ENCODE results near the gene BAK1.

Gene BAK1

GRCh38 chr6:33579828-33580714, at the start of gene BAK1:
Gene BAK1 (minus strand): TSS chr6:33580276. CDS start chr6:33577604, 2,672 bp downstream.
- peak; percentile 90 for DNase-seq

GRCh38 chr6:33628401-33628964, 48.4 kb upstream of the BAK1 start:
- DNase-seq: no peak

GRCh38 chr6:33627876-33628275, 47.8 kb upstream of the BAK1 start:
- no peak for DNase-seq

- DNase-seq: no peak
Observed at GRCh38 chr6:33624856-33625255, 44.8 kb upstream of the BAK1 start.

GRCh38 chr6:33623895-33624381, 43.9 kb upstream of the BAK1 start:
- no peak for DNase-seq

- no peak for DNase-seq
Observed at GRCh38 chr6:33622456-33623431, 42.7 kb upstream of the BAK1 start.

GRCh38 chr6:33621711-33622388, 41.8 kb upstream of the BAK1 start:
- no peak for DNase-seq

- peak; percentile 18 for DNase-seq
Observed at GRCh38 chr6:33620856-33621710, 41.0 kb upstream of the BAK1 start, which contains the start of gene ITPR3. Gene ITPR3 (plus strand): TSS chr6:33621322. CDS start chr6:33621603, 281 bp downstream.

- peak; percentile 28 for DNase-seq
Observed at GRCh38 chr6:33620158-33620855, 40.2 kb upstream of the BAK1 start.

GRCh38 chr6:33619166-33619840, 39.2 kb upstream of the BAK1 start:
- DNase-seq: peak; percentile 54

GRCh38 chr6:33616913-33617312, 36.8 kb upstream of the BAK1 start:
- no peak for DNase-seq

GRCh38 chr6:33616113-33616512, 36.0 kb upstream of the BAK1 start:
- no peak for DNase-seq

- no peak for DNase-seq
Observed at GRCh38 chr6:33613795-33614168, 33.7 kb upstream of the BAK1 start.

- DNase-seq: no peak
Observed at GRCh38 chr6:33613146-33613794, 33.2 kb upstream of the BAK1 start.

- DNase-seq: no peak
Observed at GRCh38 chr6:33610779-33611732, 31.0 kb upstream of the BAK1 start.

- DNase-seq: no peak
Observed at GRCh38 chr6:33610067-33610466, 30.0 kb upstream of the BAK1 start.

GRCh38 chr6:33609528-33609927, 29.5 kb upstream of the BAK1 start:
- no peak for DNase-seq

- DNase-seq: no peak
Observed at GRCh38 chr6:33609019-33609418, 28.9 kb upstream of the BAK1 start.

Measured in inflammatory macrophage treated with lipopolysaccharide for 4 hours (primary cell).